Measurements from ENCODE around the gene MLANA.

DNA sequence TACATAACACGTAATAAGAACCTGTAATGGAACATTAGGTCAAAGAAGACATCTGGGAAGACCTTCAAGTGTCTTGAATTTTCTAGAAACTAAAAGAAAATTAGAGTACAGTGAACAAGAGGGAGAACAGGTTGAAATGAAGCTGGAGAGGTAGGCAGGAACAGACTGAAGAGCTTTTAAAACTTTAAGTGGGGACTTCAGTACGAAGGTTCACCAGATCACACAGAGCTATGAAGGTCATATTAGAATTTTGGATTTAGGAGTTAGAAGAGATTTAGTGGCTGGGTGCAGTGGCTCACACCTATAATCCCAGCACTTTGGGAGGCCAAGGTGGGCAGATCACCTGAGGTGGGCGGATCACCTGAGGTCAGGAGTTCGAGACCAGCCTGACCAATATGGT lies 26.6 kb downstream of the MLANA start:
- TF ChIP-seq CTCF (IDR thresholded peaks at IDR 0.05) = no peak
- TF ChIP-seq POLR2A (IDR thresholded peaks at IDR 0.05) = no peak
